Stimulated activated memory B cell treated with anti-CD40 and anti-IgM and Interleukin-4, amounts not matched to agents 10 μg/mL and 1 μg/mL and 100 μg/mL, for 72 hours (primary cell): Measurements from ENCODE around the gene SLC50A1.
"Not testable (repeated sequence)": the region's sequence is repeated elsewhere in the genome, so short reads cannot be mapped to it uniquely, and the experiment has no call there.

ENCODE experiments used
- ATAC-seq: fragments of 150-1000 bp; cut with Tn5 transposase; 2 replicates; pipeline ENCODE4 v1.10.0; 2021
- H3K27ac Mint-ChIP-seq: one replicate; pipeline ENCODE4 v1.8.0; 2022; ENCODE audit warnings: mild to moderate bottlenecking, mixed read lengths
- H3K27me3 Mint-ChIP-seq: one replicate; pipeline ENCODE4 v1.8.0; 2022; ENCODE audit warnings: mixed read lengths
- H3K36me3 Mint-ChIP-seq: one replicate; pipeline ENCODE4 v1.8.0; 2022; ENCODE audit warnings: mixed read lengths
- H3K4me1 Mint-ChIP-seq: one replicate; pipeline ENCODE4 v1.8.0; 2022; ENCODE audit warnings: mixed read lengths
- H3K4me3 Mint-ChIP-seq: one replicate; pipeline ENCODE4 v1.8.0; 2022; ENCODE audit warnings: mild to moderate bottlenecking, moderate library complexity, mixed read lengths
- H3K9me3 Mint-ChIP-seq: one replicate; pipeline ENCODE4 v1.8.0; 2022; ENCODE audit warnings: mixed read lengths

The SLC50A1 gene

DNA sequence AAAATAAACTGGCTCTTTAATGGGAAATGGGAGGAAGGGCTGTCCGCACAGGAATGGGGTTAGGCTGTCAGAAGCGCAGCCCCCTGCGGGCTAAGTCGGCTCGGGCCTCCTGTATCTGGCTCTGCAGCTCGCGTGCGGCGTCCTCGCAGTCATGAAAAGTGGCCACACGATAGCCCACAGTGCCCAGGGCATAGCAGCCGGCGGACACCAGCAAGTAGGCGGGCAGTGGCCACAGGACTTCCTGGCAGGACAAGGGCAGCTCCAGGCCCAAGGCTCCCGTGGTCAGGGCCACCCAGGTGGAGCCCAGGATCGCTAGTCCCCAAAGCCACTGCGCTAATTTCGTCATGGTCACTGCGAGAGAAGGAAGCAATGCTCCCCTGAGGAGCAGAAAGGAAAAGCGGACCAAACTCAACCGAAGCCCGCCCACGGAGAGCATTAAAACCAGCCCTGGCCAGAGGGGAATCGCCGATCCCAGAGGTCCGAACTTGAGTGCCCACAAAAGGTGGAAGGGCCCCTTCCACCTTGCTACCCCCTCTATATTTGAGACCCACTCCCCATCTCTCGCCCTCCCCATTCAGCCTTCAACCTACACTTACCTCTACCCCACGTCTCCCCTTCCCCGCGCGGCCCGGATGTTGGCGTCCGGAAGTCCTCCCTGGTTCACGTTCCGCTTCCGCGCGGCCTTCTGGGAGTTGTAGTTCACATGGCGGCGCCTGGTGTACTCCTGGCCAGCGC, 4.4 kb downstream of the SLC50A1 start, which contains the start of gene DPM3:
Gene DPM3 (minus strand): TSS at position 637 of the 735 bp plus-strand sequence. CDS start 291 bp downstream, at position 346.
- no peaks in the 10 kb centered on the region for H3K27me3 Mint-ChIP-seq
- H3K4me3 Mint-ChIP-seq: peak within 1 kb of the TSS; percentile 92
- H3K36me3 Mint-ChIP-seq: peaks cover 9% of the 10 kb centered on the region
- no peaks in the 10 kb centered on the region for H3K9me3 Mint-ChIP-seq
- peak within 1 kb of the TSS; percentile 82 for H3K27ac Mint-ChIP-seq
- peaks cover 31% of the 10 kb centered on the region for H3K4me1 Mint-ChIP-seq
- peak; percentile 85 for ATAC-seq

DNA sequence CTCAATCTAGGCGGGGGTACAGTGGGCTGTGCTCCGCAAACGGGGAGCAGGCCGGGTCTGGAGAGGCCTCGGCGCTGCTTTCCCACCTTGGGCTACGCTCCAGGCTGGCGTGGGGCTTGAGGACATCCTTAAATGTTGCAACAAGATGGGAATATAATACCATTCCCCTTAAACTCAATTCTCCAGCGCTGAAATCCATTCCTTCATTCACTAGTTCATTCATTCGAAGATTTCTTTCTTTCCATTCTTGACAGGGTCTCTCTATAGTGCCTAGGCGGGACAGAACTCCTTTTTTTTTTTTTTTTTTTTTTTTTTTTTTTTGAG, 4.9 kb downstream of the SLC50A1 start:
- Mint-ChIP-seq H3K27me3 (no peaks in the 10 kb centered on the region), H3K4me3 (peak overlapping the region; percentile 92), H3K27ac (peak overlapping the region; percentile 82), H3K9me3 (no peaks in the 10 kb centered on the region), H3K4me1 (peaks cover 28% of the 10 kb centered on the region), H3K36me3 (peaks cover 9% of the 10 kb centered on the region)
- ATAC-seq: no peak

DNA sequence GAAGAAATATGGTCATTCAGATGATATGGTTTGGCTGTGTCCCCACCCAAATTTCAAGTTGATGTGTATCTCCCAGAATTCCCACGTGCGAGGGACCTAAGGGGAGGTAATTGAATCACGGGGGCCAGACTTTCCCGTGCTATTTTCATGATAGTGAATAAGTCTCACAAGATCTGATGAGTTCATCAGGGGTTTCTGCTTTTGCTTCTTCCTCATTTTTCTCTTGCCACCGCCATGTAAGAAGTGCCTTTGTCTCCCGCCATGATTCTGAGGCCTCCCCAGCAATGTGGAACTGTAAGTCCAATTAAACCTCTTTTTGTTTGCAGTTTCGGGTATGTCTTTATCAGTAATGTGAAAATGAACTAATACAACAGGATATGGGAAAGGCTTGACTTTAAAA, 6.1 kb downstream of the SLC50A1 start:
- Mint-ChIP-seq H3K36me3 (peaks cover 9% of the 10 kb centered on the region), H3K9me3 (no peaks in the 10 kb centered on the region), H3K4me3 (no peak overlapping the region), H3K4me1 (peaks cover 25% of the 10 kb centered on the region), H3K27ac (no peak overlapping the region), H3K27me3 (no peaks in the 10 kb centered on the region)
- no peak for ATAC-seq

DNA sequence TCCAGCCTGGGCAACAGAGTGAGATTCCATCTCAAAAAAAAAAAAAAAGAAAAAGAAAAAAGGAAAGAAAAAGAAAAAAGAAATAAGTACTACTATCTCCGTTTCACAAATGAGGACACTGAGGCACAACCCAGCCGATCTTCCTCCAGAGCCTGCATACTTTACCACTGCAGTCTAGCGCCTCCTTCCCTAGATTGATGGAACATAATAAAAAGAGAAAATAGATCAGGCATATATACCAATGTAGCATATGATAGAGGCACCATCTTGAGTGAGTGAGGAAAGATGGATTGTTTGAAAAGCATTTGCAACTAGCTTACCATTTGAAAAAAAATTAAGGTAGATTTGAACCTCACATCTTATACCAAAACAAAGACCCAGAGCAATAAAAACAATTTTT, 9.8 kb downstream of the SLC50A1 start:
- Mint-ChIP-seq H3K4me1 (peaks cover 20% of the 10 kb centered on the region), H3K36me3 (no peaks in the 10 kb centered on the region), H3K27ac (no peak overlapping the region), H3K9me3 (no peaks in the 10 kb centered on the region), H3K4me3 (no peak overlapping the region), H3K27me3 (no peaks in the 10 kb centered on the region)
- no peak for ATAC-seq

DNA sequence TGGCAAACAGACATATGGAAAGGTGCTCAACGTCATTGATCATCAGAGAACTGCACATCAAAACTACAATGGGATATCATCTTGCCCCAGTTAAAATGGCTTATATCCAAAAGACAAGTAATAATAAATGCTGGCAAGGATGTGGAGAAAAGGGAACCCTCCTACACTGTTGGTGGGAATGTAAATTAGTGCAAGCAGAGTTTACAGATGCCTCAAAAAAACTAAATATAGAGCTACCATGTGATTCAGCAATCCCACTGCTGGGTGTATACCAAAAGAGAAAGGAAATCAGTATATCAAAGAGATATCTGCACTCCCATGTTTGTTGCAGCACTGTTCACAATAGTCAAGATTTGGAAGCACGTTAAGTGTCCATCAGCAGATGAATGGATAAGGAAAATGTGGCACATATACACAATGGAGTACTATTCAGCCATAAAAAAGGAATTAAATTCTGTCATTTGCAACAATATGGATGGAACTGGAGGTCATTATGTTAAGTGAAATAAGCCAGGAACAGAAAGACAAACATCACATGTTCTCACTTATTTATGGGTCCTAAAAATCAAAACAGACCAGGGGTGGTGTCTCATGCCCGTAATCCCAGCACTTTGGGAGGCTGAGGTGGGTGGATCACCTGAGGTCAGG, 20.5 kb downstream of the SLC50A1 start:
- not testable (repeated sequence) for H3K4me3 Mint-ChIP-seq, H3K27me3 Mint-ChIP-seq

DNA sequence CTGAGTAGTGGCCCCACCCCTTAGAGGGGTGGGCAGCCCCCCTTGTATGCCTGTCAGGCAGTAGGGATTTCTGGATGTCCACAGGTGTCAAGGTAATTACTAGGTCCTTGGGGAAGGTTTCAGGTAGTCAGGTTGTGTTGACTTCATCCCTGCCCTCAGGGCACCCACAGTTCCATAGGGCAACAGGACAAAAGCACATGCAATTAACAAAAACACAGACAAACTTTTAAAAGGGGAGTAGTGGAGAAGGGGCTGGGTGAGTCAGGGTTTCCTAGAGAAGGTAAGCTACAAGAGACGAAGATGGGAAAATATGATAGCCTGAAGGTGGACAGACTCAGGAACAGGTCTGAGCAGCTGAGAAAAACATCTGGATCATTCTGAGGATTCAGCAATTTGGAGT, 23.3 kb downstream of the SLC50A1 start:
- Mint-ChIP-seq H3K36me3 (no peaks in the 10 kb centered on the region), H3K9me3 (no peaks in the 10 kb centered on the region), H3K4me3 (no peak overlapping the region), H3K27ac (no peak overlapping the region), H3K27me3 (no peaks in the 10 kb centered on the region), H3K4me1 (no peaks in the 10 kb centered on the region)
- ATAC-seq: no peak

More for the DNA sequence above, 20.5 kb downstream of the SLC50A1 start:
- not testable (repeated sequence) for H3K9me3 Mint-ChIP-seq, H3K4me1 Mint-ChIP-seq, H3K27ac Mint-ChIP-seq, ATAC-seq, H3K36me3 Mint-ChIP-seq

DNA sequence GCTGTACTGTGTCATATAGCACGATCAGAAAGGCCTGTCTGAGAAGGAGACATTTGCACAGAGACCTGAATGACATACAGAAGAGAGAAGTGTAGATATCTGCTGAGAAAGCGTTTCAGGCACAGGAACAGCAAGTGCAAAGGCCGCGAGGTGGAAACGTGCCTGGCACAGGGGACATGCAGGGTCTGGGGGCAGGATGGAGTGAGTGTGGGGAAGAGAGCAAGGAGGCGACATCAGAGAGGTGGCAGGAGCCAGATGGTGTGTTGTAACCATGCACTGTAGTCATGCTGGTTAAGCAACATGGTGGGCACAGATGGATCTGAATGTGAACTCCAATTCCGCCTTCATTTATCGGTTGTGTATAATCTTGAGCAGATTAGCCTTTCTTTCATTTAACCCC, 24.5 kb downstream of the SLC50A1 start:
- Mint-ChIP-seq H3K27me3 (no peaks in the 10 kb centered on the region), H3K4me3 (no peak overlapping the region), H3K27ac (no peak overlapping the region), H3K36me3 (no peaks in the 10 kb centered on the region), H3K4me1 (no peaks in the 10 kb centered on the region), H3K9me3 (no peaks in the 10 kb centered on the region)
- no peak for ATAC-seq

DNA sequence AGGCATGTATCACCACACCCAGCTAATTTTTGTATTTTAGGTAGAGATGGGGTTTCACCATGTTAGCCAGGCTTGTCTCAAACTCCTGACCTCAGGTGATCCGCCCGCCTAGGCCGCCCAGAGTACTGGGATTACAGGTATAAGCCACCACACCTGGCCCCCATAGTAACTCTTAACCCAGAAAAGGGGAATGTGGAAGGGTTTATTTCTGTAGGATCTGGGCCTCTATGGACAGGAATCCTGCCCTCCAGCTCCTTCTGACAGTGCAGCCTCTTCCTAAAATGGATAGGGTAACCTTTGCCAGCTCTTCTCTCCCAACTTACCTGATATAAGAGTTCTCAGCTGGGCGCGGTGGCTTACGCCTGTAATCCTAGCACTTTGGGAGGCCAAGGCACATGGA, 27.0 kb downstream of the SLC50A1 start:
- not testable (repeated sequence) for H3K9me3 Mint-ChIP-seq, H3K4me3 Mint-ChIP-seq, H3K27me3 Mint-ChIP-seq, ATAC-seq, H3K36me3 Mint-ChIP-seq, H3K27ac Mint-ChIP-seq
- peaks cover 13% of the 10 kb centered on the region for H3K4me1 Mint-ChIP-seq

DNA sequence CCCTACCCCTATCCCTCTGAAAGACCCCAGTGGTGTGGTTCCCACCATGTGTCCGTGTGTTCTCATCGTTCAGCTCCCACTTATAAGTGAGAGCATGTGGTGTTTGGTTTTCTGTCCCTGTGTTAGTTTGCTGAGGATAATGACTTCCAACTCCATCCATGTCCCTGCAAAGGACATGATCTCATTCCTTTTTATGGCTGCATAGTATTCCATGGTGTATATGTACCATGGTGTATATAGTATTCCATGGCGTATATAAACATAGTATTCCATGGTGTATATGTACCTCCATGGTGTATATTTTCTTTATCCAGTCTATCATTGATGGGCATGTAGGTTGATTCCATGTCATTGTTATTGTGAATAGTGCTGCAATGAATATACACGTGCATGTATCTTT, 28.1 kb downstream of the SLC50A1 start:
- H3K9me3 Mint-ChIP-seq, H3K27me3 Mint-ChIP-seq, H3K36me3 Mint-ChIP-seq, H3K4me3 Mint-ChIP-seq, H3K27ac Mint-ChIP-seq, ATAC-seq: not testable (repeated sequence)
- H3K4me1 Mint-ChIP-seq: peaks cover 17% of the 10 kb centered on the region

DNA sequence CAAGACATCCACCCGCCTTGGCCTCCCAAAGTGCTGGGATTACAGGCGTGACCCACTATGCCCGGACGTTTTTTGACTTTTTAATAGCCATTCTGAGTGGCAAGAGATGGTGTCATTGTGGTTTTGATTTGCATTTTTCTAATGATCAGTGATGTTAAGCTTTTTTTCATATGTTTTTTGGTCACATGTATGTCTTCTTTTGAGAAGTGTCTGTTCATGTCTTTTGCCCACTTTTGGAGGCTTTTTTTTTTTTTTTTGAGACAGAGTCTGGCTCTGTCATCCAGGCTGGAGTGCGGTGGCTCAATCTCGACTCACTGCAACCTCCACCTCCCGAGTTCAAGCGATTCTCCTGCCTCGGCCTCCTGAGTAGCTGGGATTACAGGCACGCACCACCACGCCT, 29.0 kb downstream of the SLC50A1 start:
- not testable (repeated sequence) for H3K27me3 Mint-ChIP-seq, H3K9me3 Mint-ChIP-seq, ATAC-seq, H3K27ac Mint-ChIP-seq, H3K4me3 Mint-ChIP-seq
- Mint-ChIP-seq H3K4me1 (peaks cover 17% of the 10 kb centered on the region), H3K36me3 (peaks cover 11% of the 10 kb centered on the region)

DNA sequence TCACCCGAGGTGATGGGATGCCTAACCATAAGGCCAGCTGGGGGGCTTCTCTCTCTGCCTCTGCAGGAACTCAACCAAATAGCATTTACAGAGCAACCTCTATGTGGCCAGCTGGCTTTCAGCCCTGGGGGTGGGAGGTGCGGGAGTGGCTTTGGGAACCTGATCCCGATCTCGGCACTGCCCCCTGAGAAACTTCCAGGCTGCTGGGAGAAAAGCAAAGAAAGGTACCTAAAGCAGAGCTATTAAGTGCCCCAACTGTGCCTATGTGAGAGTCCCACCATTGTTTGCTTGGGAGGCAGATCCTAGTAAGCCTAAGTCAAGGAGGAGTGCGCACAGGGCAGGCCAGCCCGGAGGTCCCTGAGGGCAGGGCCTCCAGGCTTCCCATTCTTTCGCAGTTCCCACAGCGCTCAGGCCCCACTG, 30.4 kb downstream of the SLC50A1 start:
- Mint-ChIP-seq H3K27ac (no peak overlapping the region), H3K36me3 (peaks cover 18% of the 10 kb centered on the region), H3K4me3 (no peak overlapping the region), H3K4me1 (peaks cover 22% of the 10 kb centered on the region), H3K27me3 (no peaks in the 10 kb centered on the region), H3K9me3 (no peaks in the 10 kb centered on the region)
- no peak for ATAC-seq

DNA sequence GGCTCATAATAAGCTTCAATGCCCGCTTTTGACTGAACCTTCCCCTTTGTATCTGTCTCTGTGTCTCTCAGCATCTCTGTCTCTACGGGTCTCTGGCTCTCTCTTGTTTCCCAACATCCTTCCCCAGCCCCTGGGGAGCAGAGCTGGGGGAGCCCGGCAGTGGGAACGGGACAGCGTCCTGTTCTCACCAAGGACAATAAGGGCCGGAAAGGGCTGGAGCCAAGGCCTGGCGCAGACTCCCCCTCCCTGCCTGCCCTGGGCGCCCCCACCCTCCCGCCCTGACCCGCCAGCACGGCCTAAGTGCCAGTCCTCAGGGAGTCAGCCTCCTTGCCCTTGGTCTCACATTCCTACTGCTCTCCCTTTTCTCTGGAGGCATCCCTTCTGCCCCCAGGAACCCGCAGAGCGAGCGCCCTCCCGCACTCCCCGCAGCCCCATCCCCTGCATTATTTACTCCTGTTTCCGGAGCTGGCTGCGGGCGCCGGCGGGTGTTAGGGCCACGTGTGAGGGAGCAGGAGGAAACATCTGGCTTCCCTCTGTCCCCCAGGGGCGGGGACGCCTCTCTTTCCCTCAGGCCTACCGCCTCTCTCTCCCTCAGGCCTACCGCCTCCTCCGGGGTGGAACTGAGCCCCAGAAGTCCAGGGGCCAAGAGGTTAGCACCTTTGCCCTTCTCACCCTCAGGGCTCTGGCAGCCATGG, 31.0 kb downstream of the SLC50A1 start:
- Mint-ChIP-seq H3K27me3 (no peaks in the 10 kb centered on the region), H3K9me3 (no peaks in the 10 kb centered on the region), H3K27ac (peak overlapping the region; percentile 88), H3K36me3 (peaks cover 18% of the 10 kb centered on the region), H3K4me1 (peaks cover 22% of the 10 kb centered on the region), H3K4me3 (peak overlapping the region; percentile 73)
- ATAC-seq: peak; percentile 17

DNA sequence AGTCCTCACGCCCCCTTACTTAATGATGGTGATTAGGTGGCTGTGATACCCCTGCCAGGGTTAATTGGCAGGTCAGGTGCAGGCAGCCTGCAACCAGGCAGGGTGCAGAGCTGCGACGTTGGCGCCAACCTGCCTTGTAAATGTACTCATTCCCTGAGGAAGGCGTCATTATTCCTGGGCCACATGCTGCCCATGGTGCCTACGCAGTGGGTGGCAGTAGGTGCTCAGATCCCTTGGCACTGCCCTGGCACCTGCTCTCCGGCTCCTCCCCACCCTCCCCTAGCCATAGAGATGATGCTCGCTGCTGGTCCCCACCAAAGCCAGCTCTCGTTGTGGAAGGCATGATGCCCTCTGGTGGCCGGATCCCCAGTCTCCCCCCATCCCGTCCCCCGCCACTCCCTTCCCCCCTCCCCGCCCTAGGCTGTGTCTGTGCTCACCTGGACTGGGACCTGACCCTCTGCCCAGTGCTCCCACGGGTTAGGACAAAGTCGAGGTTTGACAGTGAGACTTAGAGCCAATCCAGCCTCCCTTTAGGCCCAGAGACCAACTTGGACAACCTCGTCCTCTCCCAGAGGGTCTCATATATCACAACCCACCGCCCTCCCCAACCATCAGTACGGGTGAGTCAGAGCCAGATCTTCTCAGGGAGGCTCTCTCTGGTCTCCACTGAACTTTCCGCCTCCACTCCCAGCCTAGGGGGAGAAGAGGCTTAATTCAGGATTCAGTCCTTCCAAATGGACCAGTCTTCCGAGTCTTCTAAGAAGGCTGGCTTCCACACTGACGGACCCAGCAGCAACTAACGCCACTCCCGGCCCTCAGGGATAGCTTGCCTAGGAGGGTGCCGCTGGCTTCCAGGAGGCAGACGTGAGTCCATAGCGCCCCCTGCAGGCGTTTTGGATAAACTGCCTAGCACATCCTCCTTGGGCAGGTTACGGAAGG, 31.8 kb downstream of the SLC50A1 start:
- H3K4me1 Mint-ChIP-seq: peaks cover 28% of the 10 kb centered on the region
- H3K27me3 Mint-ChIP-seq: no peaks in the 10 kb centered on the region
- peak overlapping the region; percentile 88 for H3K27ac Mint-ChIP-seq
- H3K9me3 Mint-ChIP-seq: no peaks in the 10 kb centered on the region
- peaks cover 18% of the 10 kb centered on the region for H3K36me3 Mint-ChIP-seq
- H3K4me3 Mint-ChIP-seq: peak overlapping the region; percentile 73
- ATAC-seq: peak; percentile 91

DNA sequence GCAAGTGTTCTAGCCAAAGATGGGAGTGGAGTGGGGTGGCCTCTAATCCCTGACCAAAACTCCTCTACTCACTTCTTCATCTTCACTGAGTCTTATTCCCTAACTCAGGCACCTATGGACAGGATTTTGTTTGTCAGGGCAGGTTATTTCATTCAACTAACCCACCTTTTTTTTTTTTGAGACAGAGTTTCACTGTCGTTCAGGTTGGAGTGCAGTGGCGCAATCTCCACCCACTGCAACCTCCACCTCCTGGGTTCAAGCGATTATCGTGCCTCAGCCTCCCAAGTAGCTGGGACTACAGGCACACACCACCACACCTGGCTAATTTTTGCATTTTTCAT, 32.4 kb downstream of the SLC50A1 start:
- Mint-ChIP-seq H3K4me1 (peaks cover 32% of the 10 kb centered on the region), H3K27ac (peak overlapping the region; percentile 88), H3K36me3 (peaks cover 18% of the 10 kb centered on the region)
- not testable (repeated sequence) for H3K27me3 Mint-ChIP-seq, ATAC-seq, H3K9me3 Mint-ChIP-seq, H3K4me3 Mint-ChIP-seq
